AG09319 (cell line): Measurements from ENCODE around the gene AS3MT.

Experiments
- DNase-seq: peaks from one replicate; pipeline ENCODE4 v3.0.0-alpha.2; 2010; ENCODE audit warnings: low read depth; ENCODE audit errors: extremely low read depth
- TF ChIP-seq, protein P1 (sequence below): IDR thresholded peaks from 2 replicates; pipeline ENCODE4 v1.5.1; 2011; ENCODE audit warnings: low read depth, mild to moderate bottlenecking, inconsistent platforms, low read length, moderate library complexity

Gene AS3MT

DNA sequence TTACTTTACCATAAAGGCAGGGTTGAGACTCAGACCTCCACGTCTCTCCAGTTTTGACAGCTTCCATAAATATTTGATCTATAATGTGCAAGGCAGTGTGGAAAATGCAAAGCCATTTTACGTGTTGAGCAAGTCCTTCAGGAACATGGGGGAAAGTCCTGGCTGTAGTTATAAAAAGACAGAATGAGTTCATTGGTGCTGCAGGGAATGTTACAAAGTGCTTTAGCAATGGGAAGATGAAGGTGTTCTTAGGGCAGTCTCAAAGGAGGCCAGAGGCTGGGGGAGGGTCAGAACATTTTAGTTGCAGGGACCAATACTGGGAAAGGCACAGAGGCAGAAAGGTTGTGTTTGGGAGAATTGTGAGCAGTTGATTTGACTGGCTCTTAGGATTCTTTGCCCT is 76.7 kb downstream of the AS3MT start:
- TF ChIP-seq, protein P1, sequence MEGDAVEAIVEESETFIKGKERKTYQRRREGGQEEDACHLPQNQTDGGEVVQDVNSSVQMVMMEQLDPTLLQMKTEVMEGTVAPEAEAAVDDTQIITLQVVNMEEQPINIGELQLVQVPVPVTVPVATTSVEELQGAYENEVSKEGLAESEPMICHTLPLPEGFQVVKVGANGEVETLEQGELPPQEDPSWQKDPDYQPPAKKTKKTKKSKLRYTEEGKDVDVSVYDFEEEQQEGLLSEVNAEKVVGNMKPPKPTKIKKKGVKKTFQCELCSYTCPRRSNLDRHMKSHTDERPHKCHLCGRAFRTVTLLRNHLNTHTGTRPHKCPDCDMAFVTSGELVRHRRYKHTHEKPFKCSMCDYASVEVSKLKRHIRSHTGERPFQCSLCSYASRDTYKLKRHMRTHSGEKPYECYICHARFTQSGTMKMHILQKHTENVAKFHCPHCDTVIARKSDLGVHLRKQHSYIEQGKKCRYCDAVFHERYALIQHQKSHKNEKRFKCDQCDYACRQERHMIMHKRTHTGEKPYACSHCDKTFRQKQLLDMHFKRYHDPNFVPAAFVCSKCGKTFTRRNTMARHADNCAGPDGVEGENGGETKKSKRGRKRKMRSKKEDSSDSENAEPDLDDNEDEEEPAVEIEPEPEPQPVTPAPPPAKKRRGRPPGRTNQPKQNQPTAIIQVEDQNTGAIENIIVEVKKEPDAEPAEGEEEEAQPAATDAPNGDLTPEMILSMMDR, result no peak
- DNase-seq, result no peak

DNA sequence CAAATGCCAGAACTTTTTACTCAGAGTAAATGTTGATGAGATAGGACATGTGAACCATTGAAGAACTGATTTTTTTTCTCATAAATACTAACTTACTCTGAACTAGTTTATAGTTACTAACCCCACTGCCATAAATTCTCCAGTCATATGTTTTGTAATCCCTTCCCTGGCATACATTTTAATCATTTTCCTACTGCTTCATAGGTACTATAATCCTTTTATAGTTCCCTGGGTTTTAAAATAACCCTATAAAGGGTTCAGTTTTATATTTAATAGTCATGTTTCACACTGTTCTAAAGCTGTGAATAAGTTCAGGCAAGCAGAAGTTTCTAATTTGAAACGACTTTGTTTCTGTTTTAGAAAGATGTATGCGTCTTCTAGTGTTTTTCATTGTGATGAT is 77.7 kb downstream of the AS3MT start:
- no peak for DNase-seq
- TF ChIP-seq, protein P1, result no peak

DNA sequence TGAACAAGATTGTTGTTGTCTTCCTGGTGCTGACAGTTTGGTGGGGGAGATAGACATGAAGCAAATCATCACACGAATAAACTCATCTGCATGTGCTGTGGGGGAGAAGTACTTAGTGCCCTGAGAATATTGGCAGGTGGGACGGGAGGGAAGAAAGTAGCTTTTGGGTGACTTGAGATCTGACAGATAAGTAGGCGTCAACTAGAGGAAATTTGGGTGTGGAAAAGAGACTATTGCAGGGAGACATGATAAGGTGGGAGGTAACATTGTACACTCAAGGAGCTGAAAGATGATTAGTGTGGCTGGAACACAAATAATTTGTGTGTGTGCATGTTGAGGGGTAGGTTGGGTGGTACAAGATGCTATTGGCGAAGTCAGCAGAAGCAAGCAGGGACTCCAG is 78.9 kb downstream of the AS3MT start:
- no peak for DNase-seq
- TF ChIP-seq, protein P1, result no peak

DNA sequence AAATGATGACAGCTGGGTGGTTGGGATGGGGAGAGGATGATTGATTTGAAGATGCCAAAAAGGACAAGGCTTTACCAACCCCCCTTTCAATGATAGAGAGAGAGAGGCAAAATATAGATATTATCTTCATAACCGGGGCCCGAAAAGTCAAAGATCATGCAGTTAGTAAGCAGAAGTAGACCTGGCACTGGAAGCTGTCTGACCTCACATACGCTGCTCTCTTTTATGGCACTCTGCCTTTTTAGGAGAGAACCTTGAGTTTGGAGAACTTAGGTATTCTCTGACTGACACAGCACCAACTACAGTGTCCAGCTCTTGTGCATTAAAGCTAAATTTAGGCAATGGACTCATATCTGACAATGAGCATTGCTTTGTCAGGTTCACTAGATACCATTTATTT is 79.5 kb downstream of the AS3MT start:
- no peak for DNase-seq
- TF ChIP-seq, protein P1, result no peak

DNA sequence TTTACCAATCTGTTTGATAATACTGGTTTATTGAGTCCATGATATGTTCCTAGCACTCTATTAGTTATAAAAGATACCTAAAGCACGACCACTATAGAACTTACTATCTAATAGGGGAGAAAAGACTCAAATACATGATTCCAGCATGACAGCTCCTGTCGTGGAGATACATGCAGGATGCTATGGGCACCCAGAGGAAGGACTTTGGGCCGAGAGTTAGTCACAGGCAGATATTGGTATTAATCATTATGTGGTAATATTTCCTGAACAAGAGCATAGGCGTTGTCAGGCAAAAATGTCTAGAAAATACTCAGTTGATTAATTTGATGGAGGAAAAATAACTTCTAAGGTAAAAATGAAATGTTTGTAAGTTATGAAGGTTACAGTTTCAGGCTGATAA is 80.6 kb downstream of the AS3MT start:
- DNase-seq, result no peak
- TF ChIP-seq, protein P1, result no peak

DNA sequence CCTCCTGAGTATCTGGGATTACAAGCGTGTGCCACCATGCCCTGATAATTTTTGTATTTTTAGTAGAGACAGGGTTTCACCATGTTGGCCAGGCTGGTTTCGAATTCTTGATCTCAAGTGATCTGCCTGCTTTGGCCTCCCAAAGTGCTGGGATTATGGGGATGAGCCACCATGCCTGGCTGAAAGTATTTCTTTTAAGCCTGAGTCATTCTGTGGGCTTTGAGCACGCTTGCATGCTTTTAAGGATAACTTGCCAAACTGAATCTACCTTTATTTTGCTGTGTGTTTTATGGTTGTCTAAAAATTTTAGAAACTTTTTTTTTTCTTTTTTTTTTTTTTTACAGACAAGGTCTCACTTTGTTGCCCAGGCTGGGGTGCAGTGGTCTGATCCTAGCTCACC is 82.0 kb downstream of the AS3MT start:
- TF ChIP-seq, protein P1, result no peak
- DNase-seq, result no peak
